GM20431 (cell line): Measurements from ENCODE around the gene NFATC1.

Experiments used
- in situ Hi-C: fragments of 300-500 bp; cut with MseI, MboI; formaldehyde crosslinking; loops from one replicate; pipeline ENCODE4 v1.15.0; 2020; ENCODE audit warnings: low sequenced_read_pairs; ENCODE audit not compliant: unreplicated experiment

The NFATC1 gene

DNA sequence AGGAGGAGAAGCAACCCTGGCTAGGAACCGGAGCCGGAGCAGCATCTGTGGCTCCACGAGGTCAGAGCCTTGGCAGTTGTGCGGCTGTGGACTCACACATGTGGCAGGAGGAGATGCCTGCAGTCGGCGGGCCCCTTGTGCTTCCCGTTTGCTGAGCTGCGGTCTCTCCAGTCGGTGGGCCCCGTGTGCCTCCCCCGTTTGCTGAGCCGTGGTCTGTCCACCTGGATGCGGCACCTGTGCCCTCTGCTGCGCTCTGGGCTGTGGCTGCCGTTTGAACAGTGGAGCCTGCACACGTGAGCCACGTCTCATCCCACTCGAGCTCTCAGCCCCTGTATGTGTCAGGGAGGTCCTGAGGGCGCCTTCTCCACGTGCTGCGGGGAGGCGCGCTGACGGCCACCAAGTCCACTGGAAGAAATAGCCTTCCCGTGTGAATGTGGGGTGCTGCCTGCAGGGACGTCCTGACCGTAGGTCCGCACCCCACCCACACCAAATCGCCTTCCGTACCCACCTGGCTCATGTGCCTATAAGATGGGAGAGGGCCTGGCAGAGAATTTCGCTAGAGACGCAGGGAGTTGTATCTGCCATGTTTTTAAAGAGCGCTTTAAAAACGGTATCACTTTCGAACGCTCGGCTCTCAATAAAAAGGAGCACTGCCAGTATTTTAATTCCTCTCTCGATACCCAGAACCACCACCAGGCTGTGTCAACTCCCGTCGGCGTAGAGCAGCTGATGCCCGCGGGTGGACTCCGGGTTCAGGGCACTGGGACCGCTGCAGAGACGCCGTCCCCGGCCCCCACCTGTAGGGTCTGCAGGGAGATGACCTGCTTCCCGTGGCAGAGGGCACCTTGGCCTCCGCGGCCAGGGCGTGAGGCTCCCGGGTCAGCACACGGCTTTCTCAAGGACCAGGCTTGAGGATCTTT lies 117.0 kb downstream of the NFATC1 start:
- in situ Hi-C loops = no loop called here

- in situ Hi-C loops = no loop called here
Observed at GRCh38 chr18:79513381-79514081, 117.8 kb downstream of the NFATC1 start.

DNA sequence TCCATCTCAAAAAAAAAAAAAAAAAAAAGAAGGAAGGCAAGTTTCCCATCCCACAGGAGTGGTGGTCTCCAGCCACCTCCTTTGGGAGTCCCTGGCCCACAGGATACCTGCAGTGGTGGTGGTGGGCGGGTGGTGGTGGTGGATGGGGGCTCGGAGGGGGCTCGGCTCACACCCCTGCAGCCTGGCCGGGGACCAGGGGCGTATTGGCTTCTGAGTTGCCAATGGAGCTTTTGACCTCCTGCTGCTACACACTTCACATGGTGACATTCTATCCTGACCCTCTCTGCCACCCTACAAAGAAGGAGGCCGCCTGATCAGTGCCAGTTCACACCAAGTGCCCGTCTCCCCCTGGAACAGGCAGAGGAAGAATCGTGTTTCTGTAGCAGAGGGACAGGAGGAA lies 119.6 kb downstream of the NFATC1 start:
- in situ Hi-C loops = no loop called here

DNA sequence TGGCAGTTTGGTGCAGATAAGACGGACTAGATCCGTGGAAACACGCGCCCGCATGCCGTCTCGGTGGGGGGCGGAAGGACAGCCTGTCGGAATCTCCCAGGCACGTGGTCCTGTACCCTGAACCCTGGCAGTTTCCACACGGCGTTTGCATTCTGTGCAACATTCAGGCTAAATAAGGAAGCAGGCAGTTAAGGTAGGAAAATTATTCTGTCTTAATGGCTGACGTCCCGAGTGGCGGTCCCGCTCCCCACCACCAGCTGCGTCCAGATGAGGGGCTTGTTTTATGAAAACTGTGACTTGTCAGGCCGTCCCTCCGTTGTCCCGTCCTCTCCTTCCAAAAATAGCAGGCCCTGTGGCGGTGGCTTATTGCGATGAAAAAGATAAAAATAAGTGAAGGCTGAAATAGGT lies 120.2 kb downstream of the NFATC1 start:
- in situ Hi-C loops = no loop called here

GRCh38 chr18:79516441-79516931 lies 120.8 kb downstream of the NFATC1 start:
- in situ Hi-C loops = no loop called here

DNA sequence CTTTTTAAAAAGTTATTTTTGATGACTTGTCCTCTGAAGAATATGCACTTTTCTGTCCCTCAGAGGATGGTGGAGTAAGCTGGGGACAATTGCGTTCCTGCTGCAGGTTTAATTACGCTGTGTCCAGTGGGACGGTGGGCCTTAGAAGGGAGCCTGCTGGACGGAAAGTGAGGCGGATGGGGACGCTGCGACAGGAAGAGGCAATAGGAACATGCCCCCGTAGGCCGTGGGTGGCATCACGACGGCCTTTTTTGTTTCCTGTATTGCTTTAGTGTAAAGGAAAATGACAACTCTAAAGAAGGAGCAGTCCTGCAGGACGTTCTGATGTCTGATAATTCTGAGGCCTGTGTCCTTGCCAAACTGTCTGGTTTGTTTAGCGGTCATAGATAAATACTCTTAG lies 121.6 kb downstream of the NFATC1 start:
- in situ Hi-C loops = no loop called here

DNA sequence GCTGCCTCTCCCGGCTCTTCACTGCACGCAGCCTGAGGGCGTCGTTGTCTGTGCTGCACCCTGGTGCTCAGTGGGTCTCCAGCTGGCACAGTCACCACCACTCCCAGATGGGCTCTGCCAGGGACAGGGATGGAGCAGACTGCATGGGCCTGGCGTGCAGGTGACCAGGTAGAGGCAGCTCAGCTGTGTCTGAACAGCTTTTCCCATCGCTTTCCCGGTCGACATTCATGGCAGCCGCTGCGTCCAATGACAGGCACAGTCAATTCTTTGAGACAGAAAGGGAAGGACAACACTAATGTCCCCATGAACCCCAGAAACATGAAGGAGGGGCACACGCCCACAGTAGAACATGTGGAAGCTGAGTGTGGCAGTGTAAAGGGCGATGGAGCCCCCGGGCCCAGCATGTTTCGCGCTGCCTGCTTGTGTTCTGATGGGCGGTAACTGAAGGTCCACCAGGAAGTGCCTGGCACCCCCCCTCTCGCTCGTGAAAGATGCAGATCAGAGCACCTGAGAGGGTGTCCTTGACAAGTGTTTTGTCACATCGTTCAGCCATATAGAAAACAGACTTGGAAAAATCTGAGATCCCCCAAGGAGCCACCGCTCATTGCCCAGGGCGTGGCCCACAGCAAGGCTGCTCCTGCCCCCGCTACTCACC lies 122.4 kb downstream of the NFATC1 start:
- in situ Hi-C loops = no loop called here

GRCh38 chr18:79518683-79519128 lies 123.0 kb downstream of the NFATC1 start:
- in situ Hi-C loops = no loop called here

DNA sequence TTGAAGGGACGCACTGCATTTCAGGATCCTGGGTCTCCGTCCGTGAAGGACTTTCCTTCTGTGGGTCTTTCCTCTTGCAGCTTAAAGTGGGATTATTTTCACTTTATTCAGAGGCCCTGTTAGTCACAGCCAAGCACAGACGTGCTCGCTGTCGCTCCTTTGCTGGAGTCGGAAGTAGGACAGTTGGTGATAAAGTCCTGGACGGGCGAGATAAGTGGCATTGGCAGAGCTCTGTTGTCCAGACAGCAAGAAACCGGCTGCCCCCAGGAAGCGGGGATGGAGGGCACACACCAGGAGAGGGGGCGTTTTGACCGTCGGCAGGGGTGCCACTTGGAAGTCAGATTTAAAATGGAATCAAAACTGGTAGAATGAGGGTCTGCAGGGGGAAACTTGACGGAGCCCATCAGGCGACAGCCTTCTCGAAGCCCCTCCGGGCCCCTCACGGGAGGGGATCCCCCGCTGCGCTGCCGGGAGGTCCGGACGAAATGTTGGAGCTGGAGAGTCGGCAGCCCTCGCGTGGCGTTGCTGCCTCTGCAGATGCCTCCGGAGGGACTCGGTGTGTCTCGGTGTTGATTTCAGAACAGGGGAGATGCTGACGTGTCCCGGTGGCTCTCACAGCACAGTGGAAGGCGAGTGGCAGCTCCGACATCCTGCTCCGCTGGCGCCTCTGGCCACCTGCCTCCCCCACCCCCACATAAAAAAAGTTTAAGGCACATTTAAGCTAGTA lies 124.2 kb downstream of the NFATC1 start:
- in situ Hi-C loops = no loop called here

GRCh38 chr18:79520478-79521390 lies 125.0 kb downstream of the NFATC1 start:
- in situ Hi-C loops = no loop called here

DNA sequence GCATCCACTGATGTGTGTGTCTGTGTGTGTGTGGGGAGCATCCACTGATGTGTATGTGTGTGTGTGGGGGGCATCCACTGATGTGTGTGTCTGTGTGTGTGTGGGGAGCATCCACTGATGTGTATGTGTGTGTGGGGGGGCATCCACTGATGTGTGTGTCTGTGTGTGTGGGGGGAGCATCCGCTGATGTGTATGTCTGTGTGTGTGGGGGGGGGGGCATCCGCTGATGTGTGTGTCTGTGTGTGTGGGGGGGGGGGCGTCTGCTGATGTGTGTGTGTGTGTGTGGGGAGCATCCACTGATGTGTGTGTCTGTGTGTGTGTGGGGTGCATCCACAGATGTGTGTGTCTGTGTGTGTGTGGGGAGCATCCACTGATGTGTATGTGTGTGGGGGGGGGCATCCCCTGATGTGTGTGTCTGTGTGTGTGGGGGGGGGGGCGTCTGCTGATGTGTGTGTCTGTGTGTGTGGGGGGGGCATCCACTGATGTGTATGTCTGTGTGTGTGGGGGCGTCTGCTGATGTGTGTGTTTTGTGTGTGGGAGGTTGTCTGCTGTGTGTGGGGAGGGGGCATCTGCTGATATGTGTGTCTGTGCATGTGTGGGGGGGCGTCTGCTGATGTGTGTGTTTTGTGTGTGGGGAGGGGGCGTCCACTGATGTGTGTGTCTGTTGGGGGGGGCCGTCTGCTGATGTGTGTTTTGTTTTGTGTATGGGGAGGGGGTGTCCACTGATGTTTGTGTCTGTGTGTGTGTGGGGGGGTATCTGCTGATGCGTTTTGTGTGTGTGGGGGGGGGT lies 125.9 kb downstream of the NFATC1 start:
- in situ Hi-C loops = no loop called here

- in situ Hi-C loops = no loop called here
Observed at GRCh38 chr18:79522451-79523205, 126.9 kb downstream of the NFATC1 start.

GRCh38 chr18:79523206-79523735 lies 127.5 kb downstream of the NFATC1 start:
- in situ Hi-C loops = no loop called here

- in situ Hi-C loops = no loop called here
Observed at GRCh38 chr18:79523736-79524180, 128.0 kb downstream of the NFATC1 start.

GRCh38 chr18:79524181-79525078 lies 128.7 kb downstream of the NFATC1 start:
- in situ Hi-C loops = no loop called here
